NCI-H526 treated with DMSO at 0.1 percent for 48 hours (cell line): ENCODE measurements around the gene DPM2.

Experiments used
- DNase-seq: peaks from one replicate; lab custom pipeline; 2025; lab: John Stamatoyannopoulos, UW

DPM2 gene

GRCh38 chr9:127898433-127899127, 39.1 kb downstream of the DPM2 start:
- no peak for DNase-seq

DNA sequence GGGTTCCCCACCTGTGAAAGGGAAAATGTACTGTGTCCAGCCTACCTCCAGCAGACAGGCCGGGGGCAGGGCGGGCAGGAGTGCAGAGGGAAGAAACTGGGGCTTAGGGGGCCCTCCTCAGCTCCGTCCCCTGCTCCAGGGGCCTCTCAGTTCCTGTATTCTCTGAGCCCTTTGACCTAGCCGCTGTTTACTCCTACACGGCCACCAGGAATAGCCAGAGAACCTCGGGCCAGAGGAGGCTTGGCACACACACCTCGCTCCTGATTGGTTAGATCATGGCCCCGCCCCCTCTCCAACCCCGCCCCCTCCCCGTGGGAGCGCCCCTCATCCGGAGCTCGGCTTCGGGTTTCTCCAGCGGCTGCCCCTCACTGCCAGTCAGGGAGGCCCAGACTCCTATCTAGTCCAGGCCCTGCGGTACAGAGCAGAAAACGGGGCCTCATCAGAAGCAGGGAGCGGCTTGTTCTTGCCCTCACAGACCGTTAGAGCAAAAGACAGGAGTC, 40.4 kb downstream of the DPM2 start:
- no peak for DNase-seq

GRCh38 chr9:127896395-127897192, 41.1 kb downstream of the DPM2 start:
- DNase-seq = no peak

GRCh38 chr9:127895811-127896210, 41.8 kb downstream of the DPM2 start:
- no peak for DNase-seq

GRCh38 chr9:127893392-127893791, 44.3 kb downstream of the DPM2 start:
- DNase-seq = no peak

- DNase-seq = no peak
These were observed 44.8 kb downstream of the DPM2 start for GRCh38 chr9:127892831-127893230.

DNA sequence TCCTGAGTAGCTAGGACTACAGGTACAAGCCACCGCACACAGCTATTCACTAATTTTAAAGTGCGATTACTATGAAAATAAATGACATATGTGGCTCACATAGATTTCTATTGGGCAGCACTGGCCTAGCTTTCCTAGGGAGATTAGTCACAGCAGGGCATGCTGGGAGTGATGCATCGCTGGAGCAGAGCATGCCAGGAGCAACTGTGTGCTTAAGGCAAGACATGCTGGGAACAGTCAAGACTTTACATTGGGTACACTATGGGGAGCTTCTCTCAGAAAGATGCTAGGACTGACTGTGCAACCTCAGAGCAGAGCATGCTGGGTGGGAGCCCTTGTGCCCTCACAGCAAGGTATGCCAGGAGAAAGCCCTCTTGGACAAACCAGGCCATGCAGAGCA, 47.6 kb downstream of the DPM2 start:
- no peak for DNase-seq

DNA sequence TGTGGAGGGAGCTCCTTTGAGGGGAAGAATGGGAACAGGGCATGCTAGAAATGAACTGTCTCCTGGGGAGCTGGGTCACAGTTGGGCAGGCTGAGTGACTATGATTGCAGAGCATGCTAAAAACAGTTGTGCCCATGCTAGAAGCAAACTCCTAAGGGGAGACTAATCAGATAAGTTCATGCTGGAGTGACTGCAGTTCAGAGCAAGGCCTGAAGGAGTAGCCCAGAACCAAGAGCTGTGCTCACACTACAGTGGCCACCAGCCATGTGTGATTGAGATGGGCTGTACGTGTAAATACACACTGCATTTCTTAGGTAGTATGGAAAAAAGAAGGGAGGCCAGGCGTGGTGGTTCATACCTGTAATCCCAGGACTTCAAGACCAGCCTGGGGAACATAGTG, 49.9 kb downstream of the DPM2 start:
- no peak for DNase-seq

- no peak for DNase-seq
These were observed 51.2 kb downstream of the DPM2 start for GRCh38 chr9:127886401-127886972.

DNA sequence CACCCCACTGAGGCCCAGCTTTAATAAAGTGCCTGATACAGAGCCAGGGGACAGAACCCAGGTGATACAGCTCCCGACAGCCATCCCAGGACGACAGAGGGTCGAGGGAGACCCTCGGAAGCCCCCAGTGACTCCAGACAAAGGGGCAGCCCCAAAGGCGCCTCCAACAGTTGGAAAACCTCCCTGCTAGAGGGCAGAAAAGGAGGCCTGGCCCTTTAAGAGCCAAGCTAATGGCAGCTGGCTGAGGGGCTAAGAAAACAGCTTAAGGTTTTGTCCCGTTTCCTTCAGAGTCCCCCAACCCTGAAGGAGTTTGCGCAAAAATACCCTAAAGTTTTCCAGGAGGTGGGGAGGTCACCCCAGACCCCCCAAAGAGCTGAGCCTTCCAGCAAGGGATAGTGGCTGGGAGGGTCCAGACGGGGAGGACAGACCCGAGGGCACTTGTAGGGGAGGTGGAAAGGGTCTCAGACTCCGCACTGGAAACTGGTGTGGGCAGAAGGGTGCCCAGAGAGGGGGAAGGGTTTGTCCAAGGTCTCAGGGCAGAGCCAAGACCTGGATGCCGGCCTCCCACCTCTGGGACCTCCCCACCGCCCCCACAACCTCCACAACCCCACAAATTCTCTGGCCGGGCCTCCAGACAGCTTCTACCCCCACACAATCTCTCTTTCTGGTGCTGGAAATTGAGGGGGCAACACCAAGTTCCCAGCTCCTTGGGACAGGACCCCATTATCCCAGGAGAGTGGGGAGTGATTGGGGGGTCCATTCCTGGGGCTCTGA, 52.0 kb downstream of the DPM2 start:
- no peak for DNase-seq
